Thoracic aorta (tissue), 2 donors: ENCODE results near the gene UVRAG. TPM values are rescaled to one million over a fixed set of nuclear protein-coding genes. Genes with fewer than 3 reads are reported as not detected.

Source experiments
- ATAC-seq: fragments of 150-250 bp; one replicate; pipeline ENCODE4 v1.8.0; 2017; ENCODE audit warnings: low read depth; ENCODE audit not compliant: insufficient number of reproducible peaks, low FRiP score
- DNase-seq: peaks from one replicate; pipeline ENCODE4 v3.0.0-alpha.2; 2020; ENCODE audit warnings: low spot score
- H3K27ac ChIP-seq, 2 donors: fragments of 200-600 bp; sonication (generic); 1 replicate in 1 of 2; 2 replicates in 1 of 2; pipeline ENCODE4 v1.5.1; 2016; ENCODE audit warnings: mild to moderate bottlenecking in 2 of 2, moderate library complexity in 2 of 2
- H3K27me3 ChIP-seq: fragments of 200-600 bp; sonication (generic); replicated peaks from 2 replicates; pipeline ENCODE4 v1.6.0; 2016; ENCODE audit warnings: mild to moderate bottlenecking; ENCODE audit not compliant: insufficient read depth
- H3K36me3 ChIP-seq: fragments of 200-600 bp; sonication (generic); one replicate; pipeline ENCODE4 v1.5.1; 2016
- H3K4me1 ChIP-seq, 2 donors: fragments of 200-600 bp; sonication (generic); 1 replicate in 1 of 2; 2 replicates in 1 of 2; pipeline versions ENCODE4 v1.5.1 to v1.6.0; 2016; ENCODE audit warnings: low read depth in 2 of 2, mild to moderate bottlenecking in 1 of 2; ENCODE audit not compliant: control insufficient read depth in 1 of 2
- H3K4me3 ChIP-seq: fragments of 200-600 bp; sonication (generic); 2 replicates; pipeline ENCODE4 v1.5.1; 2016; ENCODE audit warnings: mild to moderate bottlenecking
- H3K9me3 ChIP-seq: fragments of 200-600 bp; sonication (generic); 2 replicates; pipeline ENCODE4 v1.5.1; 2016
- CTCF ChIP-seq: fragments of 200-600 bp; sonication (generic); IDR thresholded peaks from one replicate; pipeline ENCODE4 v1.5.1; 2019; ENCODE audit warnings: antibody characterized with exemption
- total RNA-seq, 2 donors: library from RNA; depleted of rRNA; stranded (reverse); fragments of >200 nt; gene quantifications; one replicate each; pipeline versions ENCODE4 v1.1.0 to v1.2.3, GENCODE V29; 2016

The UVRAG gene
- total RNA-seq, 2 donors from 2014 or later = 20.4 to 27.7 TPM

GRCh38 chr11:76086743-76087635 lies 272.0 kb downstream of the UVRAG start:
- H3K4me1 ChIP-seq = peaks cover 8 to 17% of the 10 kb centered on the region in 2 donors
- H3K36me3 ChIP-seq = no peaks in the 10 kb centered on the region
- TF ChIP-seq CTCF = no peak
- no peak overlapping the region for H3K27ac ChIP-seq
- no peaks in the 10 kb centered on the region for H3K9me3 ChIP-seq
- no peaks in the 10 kb centered on the region for H3K27me3 ChIP-seq
- no peak for DNase-seq
- H3K4me3 ChIP-seq = no peak overlapping the region
- no peak for ATAC-seq

- no peak overlapping the region for H3K27ac ChIP-seq
- no peak overlapping the region for H3K4me3 ChIP-seq
- H3K4me1 ChIP-seq = peaks cover 8 to 17% of the 10 kb centered on the region in 2 donors
- ATAC-seq (no peak), DNase-seq (no peak)
- no peaks in the 10 kb centered on the region for H3K36me3 ChIP-seq
- no peaks in the 10 kb centered on the region for H3K9me3 ChIP-seq
- no peak for TF ChIP-seq CTCF
- no peaks in the 10 kb centered on the region for H3K27me3 ChIP-seq
These were observed 272.7 kb downstream of the UVRAG start for GRCh38 chr11:76087749-76088148.

GRCh38 chr11:76088511-76088910 lies 273.5 kb downstream of the UVRAG start:
- H3K36me3 ChIP-seq = no peaks in the 10 kb centered on the region
- TF ChIP-seq CTCF = no peak
- no peak for DNase-seq
- ATAC-seq = no peak
- no peak overlapping the region for H3K4me3 ChIP-seq
- H3K27ac ChIP-seq = no peak overlapping the region
- H3K27me3 ChIP-seq = no peaks in the 10 kb centered on the region
- H3K9me3 ChIP-seq = no peaks in the 10 kb centered on the region
- peaks cover 8 to 12% of the 10 kb centered on the region in 2 donors for H3K4me1 ChIP-seq

GRCh38 chr11:76090174-76090573 lies 275.2 kb downstream of the UVRAG start:
- Histone ChIP-seq H3K4me1 (peaks cover 7 to 8% of the 10 kb centered on the region in 2 donors), H3K27ac (no peak overlapping the region), H3K36me3 (no peaks in the 10 kb centered on the region), H3K27me3 (no peaks in the 10 kb centered on the region), H3K4me3 (no peak overlapping the region), H3K9me3 (no peaks in the 10 kb centered on the region)
- TF ChIP-seq CTCF = no peak
- no peak for ATAC-seq
- no peak for DNase-seq

- Histone ChIP-seq H3K27me3 (no peaks in the 10 kb centered on the region), H3K4me3 (no peak overlapping the region), H3K9me3 (no peaks in the 10 kb centered on the region), H3K27ac (no peak overlapping the region), H3K4me1 (peaks cover 7 to 8% of the 10 kb centered on the region in 2 donors), H3K36me3 (no peaks in the 10 kb centered on the region)
- no peak for ATAC-seq
- no peak for DNase-seq
- TF ChIP-seq CTCF = no peak
These were observed 275.8 kb downstream of the UVRAG start for GRCh38 chr11:76090821-76091220.
